HEK293T (cell line): ENCODE measurements around the gene ADCY9.

Experiments
- CTCF ChIA-PET: fragments of 350-600 bp; formaldehyde crosslinking; extraction: SDS; loops from one replicate; lab custom pipeline; 2021; ENCODE audit warnings: antibody characterized with exemption, inconsistent platforms; lab: Yijun Ruan, JAX
- POLR2A ChIA-PET: fragments of 350-600 bp; formaldehyde crosslinking; extraction: SDS; loops from one replicate; lab custom pipeline; 2020; ENCODE audit warnings: antibody characterized with exemption, inconsistent platforms; lab: Yijun Ruan, JAX
- DNase-seq: peaks from one replicate; pipeline ENCODE4 v3.0.0; 2012; ENCODE audit warnings: mixed read lengths; ENCODE audit errors: extremely low spot score
- ARNT ChIP-seq: fragments of 450-650 bp; IDR thresholded peaks from 2 replicates; pipeline ENCODE4 v1.6.1; 2017; ENCODE audit warnings: mild to moderate bottlenecking
- BHLHE40 ChIP-seq: fragments of 450-650 bp; IDR thresholded peaks from 2 replicates; pipeline ENCODE4 v1.6.1; 2016; ENCODE audit warnings: mild to moderate bottlenecking, moderate library complexity, borderline replicate concordance
- CTBP1 ChIP-seq: fragments of 450-650 bp; IDR thresholded peaks from 2 replicates; pipeline ENCODE4 v1.6.1; 2016; ENCODE audit warnings: borderline replicate concordance
- ELF4 ChIP-seq: fragments of 450-650 bp; IDR thresholded peaks from 2 replicates; pipeline ENCODE4 v1.6.1; 2017; ENCODE audit warnings: antibody characterized with exemption
- FOXA1 ChIP-seq: fragments of 450-650 bp; IDR thresholded peaks from 2 replicates; pipeline ENCODE4 v1.6.1; 2016; ENCODE audit warnings: mild to moderate bottlenecking
- FOXK2 ChIP-seq: fragments of 450-650 bp; IDR thresholded peaks from 2 replicates; pipeline ENCODE4 v1.6.1; 2016; ENCODE audit warnings: mild to moderate bottlenecking
- FOXM1 ChIP-seq: fragments of 450-650 bp; IDR thresholded peaks from 2 replicates; pipeline ENCODE4 v1.6.1; 2017; ENCODE audit warnings: mild to moderate bottlenecking, borderline replicate concordance
- HDGF ChIP-seq: fragments of 450-650 bp; IDR thresholded peaks from 2 replicates; pipeline ENCODE4 v1.6.1; 2017; ENCODE audit warnings: antibody characterized with exemption, borderline replicate concordance
- L3MBTL2 ChIP-seq: fragments of 450-650 bp; conservative IDR thresholded peaks from 2 replicates; pipeline ENCODE4 v1.6.1; 2016; ENCODE audit warnings: mild to moderate bottlenecking
- LEF1 ChIP-seq: fragments of 450-650 bp; IDR thresholded peaks from 2 replicates; pipeline ENCODE4 v1.6.1; 2017; ENCODE audit warnings: mild to moderate bottlenecking, borderline replicate concordance
- NFRKB ChIP-seq: fragments of 450-650 bp; IDR thresholded peaks from 2 replicates; pipeline ENCODE4 v1.6.1; 2016; ENCODE audit warnings: mild to moderate bottlenecking, moderate library complexity
- PKNOX1 ChIP-seq: fragments of 450-650 bp; IDR thresholded peaks from 2 replicates; pipeline ENCODE4 v1.6.1; 2016
- SP1 ChIP-seq: fragments of 450-650 bp; IDR thresholded peaks from 2 replicates; pipeline ENCODE4 v1.6.1; 2017
- SUZ12 ChIP-seq: fragments of 450-650 bp; IDR thresholded peaks from 2 replicates; pipeline ENCODE4 v1.6.1; 2016; ENCODE audit warnings: mild to moderate bottlenecking
- TARDBP ChIP-seq: fragments of 450-650 bp; IDR thresholded peaks from 2 replicates; pipeline ENCODE4 v1.6.1; 2016
- ZNF384 ChIP-seq: fragments of 450-650 bp; IDR thresholded peaks from 2 replicates; pipeline ENCODE4 v1.6.1; 2016

The ADCY9 gene

GRCh38 chr16:4120176-4120575, 3.9 kb upstream of the ADCY9 start:
- POLR2A ChIA-PET, result no interaction called here
- DNase-seq, result no peak
- CTCF ChIA-PET, result no interaction called here
- no peak for TF ChIP-seq SP1
- no peak for TF ChIP-seq FOXM1
- TF ChIP-seq ZNF384, result no peak
- no peak for TF ChIP-seq HDGF
- TF ChIP-seq CTBP1, result no peak
- no peak for TF ChIP-seq BHLHE40
- no peak for TF ChIP-seq NFRKB
- TF ChIP-seq FOXK2, result no peak

GRCh38 chr16:4117250-4117578, 972 bp upstream of the ADCY9 start:
- CTCF ChIA-PET, result no interaction called here
- no peak for DNase-seq
- POLR2A ChIA-PET, result no interaction called here
- TF ChIP-seq BHLHE40 (no peak), PKNOX1 (no peak), ARNT (no peak), FOXK2 (no peak), L3MBTL2 (no peak), HDGF (no peak), ELF4 (no peak), SUZ12 (no peak), LEF1 (no peak), FOXM1 (no peak), TARDBP (no peak), CTBP1 (no peak), FOXA1 (no peak), SP1 (no peak), ZNF384 (no peak), NFRKB (no peak)

DNA sequence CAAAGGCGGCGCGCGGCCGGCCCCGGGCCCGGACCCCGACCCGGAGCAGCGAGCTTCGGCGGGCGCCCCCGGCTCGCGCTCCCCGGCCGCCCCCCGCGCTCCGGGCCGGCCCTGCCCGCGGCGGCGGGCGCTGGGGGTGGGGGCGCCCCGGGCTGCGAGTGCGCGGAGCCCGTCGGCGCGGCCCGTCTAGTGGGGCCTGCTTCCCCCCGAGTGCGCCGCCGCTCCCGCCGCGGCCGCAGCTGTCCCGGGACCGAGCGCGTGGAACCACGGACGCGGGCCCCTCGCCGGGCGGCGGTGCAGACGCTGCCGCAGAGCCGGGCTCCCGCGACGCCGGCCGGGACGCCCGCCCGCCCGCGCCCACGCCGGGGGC, 308 bp downstream of the ADCY9 start:
- ChIA-PET POLR2A (interaction anchor here (0.6 to 1.4 kb wide), 3 partner anchors 61 to 1750 kb away, joined by 3 read pairs; no protein-coding TSS in a partner anchor), CTCF (no interaction called here)
- no peak for TF ChIP-seq ZNF384
- DNase-seq, result no peak

DNA sequence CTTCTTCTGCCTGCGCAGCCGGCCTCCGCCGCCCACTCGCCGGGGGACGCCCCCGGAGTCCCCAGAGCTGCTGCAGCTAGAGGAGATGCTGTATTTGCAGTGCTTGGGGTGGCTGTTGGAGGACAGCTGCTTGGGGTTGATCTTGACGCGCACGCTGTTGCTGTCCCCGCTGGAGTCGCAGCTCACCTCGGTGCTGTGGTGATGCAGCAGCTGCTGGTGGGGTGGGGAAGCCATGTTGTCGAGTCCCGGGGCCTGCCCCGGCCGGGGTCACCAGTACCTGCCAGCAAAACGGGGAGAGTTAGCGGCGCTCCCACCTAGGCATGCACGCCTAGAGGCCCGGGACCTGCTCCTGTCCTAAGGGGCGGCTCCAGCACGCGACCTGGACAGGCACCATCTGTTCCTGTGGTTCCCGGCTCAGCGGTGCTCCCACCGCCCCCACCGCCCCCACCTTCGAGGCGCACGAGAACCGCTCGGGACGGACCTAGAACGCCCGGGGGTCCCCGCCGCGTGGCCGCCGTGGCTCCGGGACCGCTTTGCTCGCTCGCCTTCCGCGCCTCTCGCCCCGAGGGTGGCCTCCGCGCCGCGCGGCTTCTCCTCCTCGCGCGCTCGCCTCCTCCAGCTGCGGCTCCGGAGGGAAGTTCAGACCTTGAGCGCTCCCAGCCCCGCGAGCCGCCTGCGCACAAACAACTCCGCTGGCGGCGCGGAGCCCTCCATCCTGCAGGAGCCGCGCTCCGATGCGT, 863 bp downstream of the ADCY9 start:
- POLR2A ChIA-PET, result interaction anchor here (0.6 to 1.4 kb wide), 2 partner anchors 60 to 231 kb away, joined by 3 read pairs; no protein-coding TSS in a partner anchor
- TF ChIP-seq ELF4, result no peak
- TF ChIP-seq PKNOX1, result no peak
- TF ChIP-seq ZNF384, result no peak
- no peak for TF ChIP-seq NFRKB
- no peak for TF ChIP-seq L3MBTL2
- CTCF ChIA-PET, result no interaction called here
- DNase-seq, result peak; percentile 68

DNA sequence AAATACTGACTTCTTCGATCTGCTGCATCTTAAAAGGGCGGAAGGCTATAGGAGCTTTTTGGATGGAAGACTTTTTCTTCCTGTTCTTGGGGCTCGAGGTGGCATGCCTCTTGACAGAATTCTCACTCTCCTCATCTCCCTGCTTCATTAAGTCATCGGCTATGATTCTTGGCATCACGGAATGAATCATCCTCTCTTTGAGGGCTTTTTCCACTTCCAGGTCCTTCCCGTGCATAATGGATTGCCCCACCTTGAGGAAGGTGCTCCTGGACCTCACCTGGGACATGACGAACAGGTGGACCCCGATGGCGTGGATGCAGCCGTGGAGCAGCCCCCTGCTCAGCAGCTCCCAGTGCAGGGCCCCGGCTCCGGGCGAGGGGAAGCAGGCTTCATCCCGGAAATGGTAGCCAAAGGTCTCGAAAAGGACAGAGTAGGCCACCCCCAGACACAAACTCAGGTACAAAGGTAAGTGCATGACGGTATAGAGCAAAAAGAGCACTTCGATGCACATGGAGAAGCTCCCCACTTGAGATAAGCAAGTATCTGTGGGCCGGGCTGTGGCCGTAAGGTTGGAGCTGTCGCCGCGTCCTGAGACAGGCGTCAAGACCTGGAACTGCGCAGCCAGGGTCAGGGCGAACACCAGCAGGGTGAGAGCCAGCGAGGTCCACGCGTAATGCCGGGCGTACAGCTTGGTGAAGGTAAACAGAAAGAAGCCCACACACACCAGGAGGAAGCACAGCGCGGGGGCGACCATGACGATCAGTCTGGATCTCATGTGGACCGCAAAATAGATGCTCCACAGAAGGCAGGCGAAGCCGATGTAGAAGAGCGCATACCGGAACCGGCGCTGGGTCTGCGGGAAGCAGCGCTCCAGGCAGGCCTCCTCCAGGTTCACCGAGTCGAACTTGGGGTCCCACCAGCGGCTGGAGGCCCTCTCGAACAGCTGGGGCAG, 1.7 kb downstream of the ADCY9 start:
- TF ChIP-seq SP1 (no peak), NFRKB (no peak), CTBP1 (no peak), FOXK2 (no peak), FOXA1 (no peak), SUZ12 (no peak), ZNF384 (no peak), L3MBTL2 (no peak), HDGF (no peak), BHLHE40 (no peak), FOXM1 (no peak), TARDBP (no peak)
- ChIA-PET POLR2A (interaction anchor here (1.4 kb wide), 1 partner anchor 59 kb away, joined by 3 read pairs; no protein-coding TSS in a partner anchor), CTCF (no interaction called here)
- no peak for DNase-seq

GRCh38 chr16:4113358-4114256, 2.6 kb downstream of the ADCY9 start:
- TF ChIP-seq NFRKB (no peak), CTBP1 (no peak), SUZ12 (no peak), FOXM1 (no peak), SP1 (no peak), PKNOX1 (no peak), FOXK2 (no peak), ARNT (no peak), FOXA1 (no peak)
- no peak for DNase-seq
- ChIA-PET CTCF (no interaction called here), POLR2A (no interaction called here)
